ENCODE data around the gene PGM5.

- TF ChIP-seq, protein P1, sequence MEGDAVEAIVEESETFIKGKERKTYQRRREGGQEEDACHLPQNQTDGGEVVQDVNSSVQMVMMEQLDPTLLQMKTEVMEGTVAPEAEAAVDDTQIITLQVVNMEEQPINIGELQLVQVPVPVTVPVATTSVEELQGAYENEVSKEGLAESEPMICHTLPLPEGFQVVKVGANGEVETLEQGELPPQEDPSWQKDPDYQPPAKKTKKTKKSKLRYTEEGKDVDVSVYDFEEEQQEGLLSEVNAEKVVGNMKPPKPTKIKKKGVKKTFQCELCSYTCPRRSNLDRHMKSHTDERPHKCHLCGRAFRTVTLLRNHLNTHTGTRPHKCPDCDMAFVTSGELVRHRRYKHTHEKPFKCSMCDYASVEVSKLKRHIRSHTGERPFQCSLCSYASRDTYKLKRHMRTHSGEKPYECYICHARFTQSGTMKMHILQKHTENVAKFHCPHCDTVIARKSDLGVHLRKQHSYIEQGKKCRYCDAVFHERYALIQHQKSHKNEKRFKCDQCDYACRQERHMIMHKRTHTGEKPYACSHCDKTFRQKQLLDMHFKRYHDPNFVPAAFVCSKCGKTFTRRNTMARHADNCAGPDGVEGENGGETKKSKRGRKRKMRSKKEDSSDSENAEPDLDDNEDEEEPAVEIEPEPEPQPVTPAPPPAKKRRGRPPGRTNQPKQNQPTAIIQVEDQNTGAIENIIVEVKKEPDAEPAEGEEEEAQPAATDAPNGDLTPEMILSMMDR (IDR thresholded peaks at IDR 0.05; ENCODE audit: poor library complexity): peak; percentile 9
- TF ChIP-seq EZH2 (IDR thresholded peaks at IDR 0.05; ENCODE audit: borderline replicate concordance) (no peak), EZH2phosphoT487 (IDR thresholded peaks at IDR 0.05; ENCODE audit: low read depth, severe bottlenecking, unreplicated experiment) (no peak)
Observed at GRCh38 chr9:68530618-68531017, 174.2 kb downstream of the PGM5 start.

Measured in hepatocyte (in vitro differentiated cells).